WTC11 (cell line): Measurements from ENCODE around the gene ADD2. TPM values are rescaled to one million over a fixed set of nuclear protein-coding genes. Genes with fewer than 3 reads are reported as not detected.

Experiments used
- ATAC-seq: fragments of 200-7000 bp; cut with Tn5 transposase; 2 replicates; pipeline ENCODE4 v1.10.0; 2021; ENCODE audit warnings: mild to moderate bottlenecking, moderate library complexity
- CTCF ChIA-PET: fragments of 300-600 bp; sonication (Branson Sonifier 250); formaldehyde crosslinking; loops from one replicate; lab custom pipeline; 2021; ENCODE audit warnings: antibody characterized with exemption; lab: Charles Lee
- POLR2A ChIA-PET: fragments of 350-600 bp; sonication (Branson Sonifier 250); formaldehyde crosslinking; loops from one replicate; lab custom pipeline; 2021; ENCODE audit warnings: antibody characterized with exemption; lab: Charles Lee
- DNase-seq: peaks from one replicate; pipeline ENCODE4 v3.0.0; 2021; ENCODE audit warnings: low spot score
- H3K27ac Mint-ChIP-seq: 2 replicates; pipeline ENCODE4 v1.8.0; 2021; ENCODE audit warnings: mixed read lengths
- H3K27me3 Mint-ChIP-seq: 2 replicates; pipeline ENCODE4 v1.8.0; 2021; ENCODE audit warnings: low read depth, mild to moderate bottlenecking, moderate library complexity, mixed read lengths
- H3K36me3 Mint-ChIP-seq: 2 replicates; pipeline ENCODE4 v1.8.0; 2021; ENCODE audit warnings: mixed read lengths
- H3K4me1 Mint-ChIP-seq: 2 replicates; pipeline ENCODE4 v1.8.0; 2022; ENCODE audit warnings: mixed read lengths
- H3K4me3 Mint-ChIP-seq: 2 replicates; pipeline ENCODE4 v1.8.0; 2021; ENCODE audit warnings: mild to moderate bottlenecking, moderate library complexity, mixed read lengths
- H3K9me3 Mint-ChIP-seq: 2 replicates; pipeline ENCODE4 v1.8.0; 2021; ENCODE audit warnings: mixed read lengths
- CREM ChIP-seq: sonication (generic); formaldehyde crosslinking; IDR thresholded peaks from 2 replicates; pipeline ENCODE4 v1.8.1; 2022; ENCODE audit warnings: mild to moderate bottlenecking, missing genetic modification reagents, moderate library complexity
- E2F5 ChIP-seq: sonication (generic); formaldehyde crosslinking; IDR thresholded peaks from 2 replicates; pipeline ENCODE4 v1.8.1; 2022; ENCODE audit warnings: mild to moderate bottlenecking, moderate library complexity, missing genetic modification reagents
- FOXP4 ChIP-seq: sonication (generic); formaldehyde crosslinking; IDR thresholded peaks from 2 replicates; pipeline ENCODE4 v1.8.0; 2022; ENCODE audit warnings: mild to moderate bottlenecking, missing genetic modification reagents
- GABPB1 ChIP-seq: sonication (generic); formaldehyde crosslinking; IDR thresholded peaks from 2 replicates; pipeline ENCODE4 v1.8.1; 2023; ENCODE audit warnings: mild to moderate bottlenecking, missing genetic modification reagents
- GRHL2 ChIP-seq: fragments of 250-450 bp; sonication (Bioruptor Pico); IDR thresholded peaks from 2 replicates; pipeline ENCODE4 v1.8.0; 2022; ENCODE audit warnings: mild to moderate bottlenecking, moderate library complexity; ENCODE audit not compliant: insufficient replicate concordance, severe bottlenecking
- GTF2I ChIP-seq: fragments of 250-450 bp; sonication (Bioruptor Pico); conservative IDR thresholded peaks from 2 replicates; pipeline ENCODE4 v1.4.0; 2021; ENCODE audit warnings: mild to moderate bottlenecking
- JAZF1 ChIP-seq: fragments of 250-450 bp; sonication (Bioruptor Pico); IDR thresholded peaks from 2 replicates; pipeline ENCODE4 v1.9.0; 2021; ENCODE audit warnings: moderate library complexity, mild to moderate bottlenecking, inconsistent platforms
- KAT7 ChIP-seq: sonication (generic); formaldehyde crosslinking; IDR thresholded peaks from 2 replicates; pipeline ENCODE4 v1.8.1; 2023; ENCODE audit warnings: missing genetic modification reagents, mild to moderate bottlenecking, borderline replicate concordance
- NR1H2 ChIP-seq: sonication (generic); formaldehyde crosslinking; IDR thresholded peaks from 2 replicates; pipeline ENCODE4 v1.9.0; 2021; ENCODE audit warnings: mild to moderate bottlenecking, moderate library complexity, missing genetic modification reagents
- NR2C2 ChIP-seq: sonication (generic); formaldehyde crosslinking; IDR thresholded peaks from 2 replicates; pipeline ENCODE4 v1.8.0; 2022; ENCODE audit warnings: mild to moderate bottlenecking, missing genetic modification reagents
- ZNF121 ChIP-seq: sonication (generic); formaldehyde crosslinking; IDR thresholded peaks from 2 replicates; pipeline ENCODE4 v1.8.0; 2023; ENCODE audit warnings: missing genetic modification reagents
- ZNF232 ChIP-seq: sonication (generic); formaldehyde crosslinking; IDR thresholded peaks from 2 replicates; pipeline ENCODE4 v1.8.0; 2022; ENCODE audit warnings: mild to moderate bottlenecking, missing genetic modification reagents
- ZNF263 ChIP-seq: sonication (generic); formaldehyde crosslinking; IDR thresholded peaks from 2 replicates; pipeline ENCODE4 v1.8.1; 2022; ENCODE audit warnings: low read depth, mild to moderate bottlenecking, moderate library complexity, missing genetic modification reagents
- total RNA-seq: library from RNA; stranded (reverse); gene quantifications from 3 replicates; pipeline ENCODE4 v1.2.3, GENCODE V29; 2021
- TF ChIP-seq, protein P1 (sequence below): fragments of 250-450 bp; sonication (Bioruptor Pico); IDR thresholded peaks from 2 replicates; pipeline ENCODE4 v2.1.2; 2022; ENCODE audit warnings: mild to moderate bottlenecking, moderate library complexity
- TF ChIP-seq, protein P2 (sequence below): sonication (generic); formaldehyde crosslinking; IDR thresholded peaks from 2 replicates; pipeline ENCODE4 v1.8.1; 2023; ENCODE audit warnings: mild to moderate bottlenecking, moderate library complexity, missing genetic modification reagents
- TF ChIP-seq, protein P3 (sequence below): sonication (generic); formaldehyde crosslinking; IDR thresholded peaks from 2 replicates; pipeline ENCODE4 v1.8.1; 2022; ENCODE audit warnings: mild to moderate bottlenecking, missing genetic modification reagents, moderate library complexity, borderline replicate concordance
- TF ChIP-seq, protein P4 (sequence below): sonication (generic); formaldehyde crosslinking; IDR thresholded peaks from 2 replicates; pipeline ENCODE4 v1.8.1; 2022; ENCODE audit warnings: low read depth, missing genetic modification reagents, borderline replicate concordance
- TF ChIP-seq, protein P5 (sequence below): sonication (generic); formaldehyde crosslinking; conservative IDR thresholded peaks from 2 replicates; pipeline ENCODE4 v1.8.1; 2022; ENCODE audit warnings: mild to moderate bottlenecking, missing genetic modification reagents

Gene ADD2
- total RNA-seq, 1 experiment from 2014 or later, result 196 TPM

DNA sequence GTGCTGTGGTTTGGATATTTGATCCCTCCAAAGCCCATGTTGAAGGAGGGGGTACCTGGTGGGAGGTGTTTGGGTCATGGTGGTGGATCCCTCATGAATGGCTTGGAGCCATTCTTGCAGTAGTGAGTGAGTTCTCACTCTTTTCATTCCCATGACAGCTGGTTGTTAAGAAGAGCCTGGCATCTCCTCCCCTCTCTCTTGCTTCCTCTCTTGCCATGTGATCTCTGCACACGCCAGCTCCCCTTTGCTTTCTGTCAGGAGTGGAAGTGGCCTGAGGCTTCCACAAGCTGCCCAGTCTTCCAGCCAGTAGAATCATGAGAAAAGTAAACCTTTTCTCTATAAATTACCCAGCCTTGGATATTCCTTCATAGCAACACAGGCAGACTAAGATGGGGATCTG, 8.6 kb downstream of the ADD2 start (continued):
- no peak for TF ChIP-seq GABPB1
- no peak for TF ChIP-seq CREM
- TF ChIP-seq GRHL2 (CRISPR knock-in tag), result no peak

GRCh38 chr2:70757966-70758365, 10.0 kb downstream of the ADD2 start:
- no peak for DNase-seq
- Mint-ChIP-seq H3K4me3 (no peak overlapping the region), H3K27ac (no peak overlapping the region), H3K27me3 (no peaks in the 10 kb centered on the region), H3K36me3 (peaks cover 2% of the 10 kb centered on the region), H3K4me1 (peaks cover 48% of the 10 kb centered on the region), H3K9me3 (no peaks in the 10 kb centered on the region)
- TF ChIP-seq ZNF263 (CRISPR knock-in tag) (no peak), ZNF232 (no peak), GTF2I (CRISPR knock-in tag) (no peak), E2F5 (CRISPR knock-in tag) (no peak), NR2C2 (no peak), NR1H2 (no peak), ZNF121 (CRISPR knock-in tag) (no peak), FOXP4 (CRISPR knock-in tag) (no peak), KAT7 (CRISPR knock-in tag) (no peak), JAZF1 (CRISPR knock-in tag) (no peak)
- TF ChIP-seq, protein P1, sequence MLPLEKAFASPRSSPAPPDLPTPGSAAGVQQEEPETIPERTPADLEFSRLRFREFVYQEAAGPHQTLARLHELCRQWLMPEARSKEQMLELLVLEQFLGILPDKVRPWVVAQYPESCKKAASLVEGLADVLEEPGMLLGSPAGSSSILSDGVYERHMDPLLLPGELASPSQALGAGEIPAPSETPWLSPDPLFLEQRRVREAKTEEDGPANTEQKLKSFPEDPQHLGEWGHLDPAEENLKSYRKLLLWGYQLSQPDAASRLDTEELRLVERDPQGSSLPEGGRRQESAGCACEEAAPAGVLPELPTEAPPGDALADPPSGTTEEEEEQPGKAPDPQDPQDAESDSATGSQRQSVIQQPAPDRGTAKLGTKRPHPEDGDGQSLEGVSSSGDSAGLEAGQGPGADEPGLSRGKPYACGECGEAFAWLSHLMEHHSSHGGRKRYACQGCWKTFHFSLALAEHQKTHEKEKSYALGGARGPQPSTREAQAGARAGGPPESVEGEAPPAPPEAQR (CRISPR knock-in tag), result no peak
- TF ChIP-seq, protein P2, sequence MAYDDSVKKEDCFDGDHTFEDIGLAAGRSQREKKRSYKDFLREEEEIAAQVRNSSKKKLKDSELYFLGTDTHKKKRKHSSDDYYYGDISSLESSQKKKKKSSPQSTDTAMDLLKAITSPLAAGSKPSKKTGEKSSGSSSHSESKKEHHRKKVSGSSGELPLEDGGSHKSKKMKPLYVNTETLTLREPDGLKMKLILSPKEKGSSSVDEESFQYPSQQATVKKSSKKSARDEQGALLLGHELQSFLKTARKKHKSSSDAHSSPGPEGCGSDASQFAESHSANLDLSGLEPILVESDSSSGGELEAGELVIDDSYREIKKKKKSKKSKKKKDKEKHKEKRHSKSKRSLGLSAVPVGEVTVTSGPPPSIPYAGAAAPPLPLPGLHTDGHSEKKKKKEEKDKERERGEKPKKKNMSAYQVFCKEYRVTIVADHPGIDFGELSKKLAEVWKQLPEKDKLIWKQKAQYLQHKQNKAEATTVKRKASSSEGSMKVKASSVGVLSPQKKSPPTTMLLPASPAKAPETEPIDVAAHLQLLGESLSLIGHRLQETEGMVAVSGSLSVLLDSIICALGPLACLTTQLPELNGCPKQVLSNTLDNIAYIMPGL (CRISPR knock-in tag), result no peak
- TF ChIP-seq, protein P3, sequence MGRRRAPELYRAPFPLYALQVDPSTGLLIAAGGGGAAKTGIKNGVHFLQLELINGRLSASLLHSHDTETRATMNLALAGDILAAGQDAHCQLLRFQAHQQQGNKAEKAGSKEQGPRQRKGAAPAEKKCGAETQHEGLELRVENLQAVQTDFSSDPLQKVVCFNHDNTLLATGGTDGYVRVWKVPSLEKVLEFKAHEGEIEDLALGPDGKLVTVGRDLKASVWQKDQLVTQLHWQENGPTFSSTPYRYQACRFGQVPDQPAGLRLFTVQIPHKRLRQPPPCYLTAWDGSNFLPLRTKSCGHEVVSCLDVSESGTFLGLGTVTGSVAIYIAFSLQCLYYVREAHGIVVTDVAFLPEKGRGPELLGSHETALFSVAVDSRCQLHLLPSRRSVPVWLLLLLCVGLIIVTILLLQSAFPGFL (CRISPR knock-in tag), result no peak
- TF ChIP-seq, protein P4, sequence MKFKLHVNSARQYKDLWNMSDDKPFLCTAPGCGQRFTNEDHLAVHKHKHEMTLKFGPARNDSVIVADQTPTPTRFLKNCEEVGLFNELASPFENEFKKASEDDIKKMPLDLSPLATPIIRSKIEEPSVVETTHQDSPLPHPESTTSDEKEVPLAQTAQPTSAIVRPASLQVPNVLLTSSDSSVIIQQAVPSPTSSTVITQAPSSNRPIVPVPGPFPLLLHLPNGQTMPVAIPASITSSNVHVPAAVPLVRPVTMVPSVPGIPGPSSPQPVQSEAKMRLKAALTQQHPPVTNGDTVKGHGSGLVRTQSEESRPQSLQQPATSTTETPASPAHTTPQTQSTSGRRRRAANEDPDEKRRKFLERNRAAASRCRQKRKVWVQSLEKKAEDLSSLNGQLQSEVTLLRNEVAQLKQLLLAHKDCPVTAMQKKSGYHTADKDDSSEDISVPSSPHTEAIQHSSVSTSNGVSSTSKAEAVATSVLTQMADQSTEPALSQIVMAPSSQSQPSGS (CRISPR knock-in tag), result no peak
- TF ChIP-seq, protein P5, sequence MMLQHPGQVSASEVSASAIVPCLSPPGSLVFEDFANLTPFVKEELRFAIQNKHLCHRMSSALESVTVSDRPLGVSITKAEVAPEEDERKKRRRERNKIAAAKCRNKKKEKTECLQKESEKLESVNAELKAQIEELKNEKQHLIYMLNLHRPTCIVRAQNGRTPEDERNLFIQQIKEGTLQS, result no peak
- POLR2A ChIA-PET, result no interaction called here
- ATAC-seq, result no peak
- CTCF ChIA-PET, result interaction anchor here (1.5 to 1.9 kb wide), 2 partner anchors 10 to 28 kb away, joined by 3 to 15 read pairs; partner anchors contain the start of gene ADD2
